Measurements from ENCODE around the gene TMC2. TPM values are rescaled to one million over a fixed set of nuclear protein-coding genes. Genes with fewer than 3 reads are reported as not detected.

TMC2 gene
- total and polyA plus RNA-seq, 2 of the 8 experiments (the other 6 are each of a cell fraction or from before 2014, with no cell fraction given) = not detected

GRCh38 chr20:2651772-2652723 is 115.7 kb downstream of the TMC2 start, which contains the start of gene NOP56 (continued):
- TF ChIP-seq SIN3A (conservative IDR thresholded peaks at IDR 0.05 in 1 of 2, IDR thresholded peaks at IDR 0.05 in 1 of 2; ENCODE audit: low read depth in 1 of 2, low read length in 2 of 2) = 0 out of 4 replicates have a peak, but pooled peaks have one; percentile 19 to 84
- no peak for TF ChIP-seq CEBPB (IDR thresholded peaks at IDR 0.05; ENCODE audit: low read depth, low read length)
- TF ChIP-seq TBP (IDR thresholded peaks at IDR 0.05; ENCODE audit: low read depth, low read length) = peak; percentile 97
- TF ChIP-seq SUZ12 (IDR thresholded peaks at IDR 0.05; ENCODE audit: low read length) = no peak
- TF ChIP-seq CHD7 (IDR thresholded peaks at IDR 0.05; ENCODE audit: insufficient replicate concordance, low read length) = no peak
- TF ChIP-seq CHD1 (IDR thresholded peaks at IDR 0.05; ENCODE audit: low read depth, low read length) = peak; percentile 91
- no peak for TF ChIP-seq SAP30 (IDR thresholded peaks at IDR 0.05; ENCODE audit: insufficient read depth, insufficient replicate concordance, low read length)
- TF ChIP-seq ASH2L (IDR thresholded peaks at IDR 0.05; ENCODE audit: low read length) = peak; percentile 27
- no peak for TF ChIP-seq EZH2 (IDR thresholded peaks at IDR 0.05; ENCODE audit: low read depth, low read length, severe bottlenecking)

Measured in H1 (cell line).